B cell (primary cell): ENCODE measurements around the gene SFXN1. TPM values are rescaled to one million over a fixed set of nuclear protein-coding genes. Genes with fewer than 3 reads are reported as not detected.
"Not testable (repeated sequence)": the region's sequence is repeated elsewhere in the genome, so short reads cannot be mapped to it uniquely, and the experiment has no call there.

ENCODE experiments used
- ATAC-seq: fragments of 200-7000 bp; cut with Tn5 transposase; one replicate; pipeline ENCODE4 v1.10.0; 2021; ENCODE audit warnings: low read depth, mild to moderate bottlenecking, moderate number of reproducible peaks, moderate library complexity
- CTCF ChIA-PET: fragments of 350-600 bp; sonication (Branson Sonifier 250); formaldehyde crosslinking; loops from one replicate; lab custom pipeline; 2021; ENCODE audit warnings: antibody characterized with exemption, inconsistent platforms; lab: Charles Lee
- POLR2A ChIA-PET: fragments of 350-600 bp; sonication (Branson Sonifier 250); formaldehyde crosslinking; loops from one replicate; lab custom pipeline; 2021; ENCODE audit warnings: antibody characterized with exemption; lab: Charles Lee
- DNase-seq: peaks from one replicate; pipeline ENCODE4 v3.0.0; 2013
- H2AFZ ChIP-seq: 2 replicates; pipeline ENCODE4 v1.6.1; 2012; ENCODE audit warnings: mild to moderate bottlenecking, low read depth, low read length; ENCODE audit not compliant: insufficient read depth, poor library complexity, severe bottlenecking
- H3K27ac ChIP-seq, 2 donors: 1 replicate in 1 of 2; 2 replicates in 1 of 2; pipeline ENCODE4 v1.5.1; 2012 to 2013; ENCODE audit warnings: low read length in 2 of 2, mild to moderate bottlenecking in 2 of 2, moderate library complexity in 1 of 2
- H3K27me3 ChIP-seq, 4 experiments: fragments of 200-600 bp in 1 of 4; sonication (generic) in 1 of 4; replicated peaks in 1 of 4; 1 replicate in 2 of 4; 2 replicates in 2 of 4; pipeline versions ENCODE4 v1.6.1 to v1.7.0; 2013 to 2016; ENCODE audit warnings: low read length in 3 of 4, mild to moderate bottlenecking in 2 of 4, mixed read lengths in 1 of 4, moderate library complexity in 1 of 4; ENCODE audit not compliant: insufficient read depth in 4 of 4, control insufficient read depth in 3 of 4; ENCODE audit errors: control extremely low read depth in 1 of 4
- H3K36me3 ChIP-seq, 2 experiments: replicated peaks in 1 of 2; 1 replicate in 1 of 2; 2 replicates in 1 of 2; pipeline versions ENCODE4 v1.6.1 to v1.7.1; 2013; ENCODE audit warnings: low read length in 1 of 2; ENCODE audit not compliant: insufficient read depth in 2 of 2, control insufficient read depth in 1 of 2; ENCODE audit errors: control extremely low read depth in 1 of 2, extremely low read depth in 1 of 2
- H3K4me1 ChIP-seq, 2 donors: fragments of 200-600 bp in 1 of 2; sonication (generic) in 1 of 2; 1 replicate in 1 of 2; 2 replicates in 1 of 2; pipeline versions ENCODE4 v1.5.1 to v1.6.1; 2013 to 2017; ENCODE audit warnings: low read length in 2 of 2; ENCODE audit not compliant: control insufficient read depth in 2 of 2, insufficient read depth in 2 of 2
- H3K4me2 ChIP-seq: replicated peaks from 2 replicates; pipeline ENCODE3; 2012; ENCODE audit warnings: mild to moderate bottlenecking, low read depth, low read length; ENCODE audit not compliant: poor library complexity, severe bottlenecking
- H3K4me3 ChIP-seq, 5 experiments: fragments of 200-600 bp in 1 of 5; sonication (generic) in 1 of 5; 1 replicate in 3 of 5; 2 replicates in 2 of 5; pipeline versions ENCODE4 v1.5.1 to v1.7.0; 2011 to 2016; ENCODE audit warnings: low read length in 4 of 5, mild to moderate bottlenecking in 4 of 5, low read depth in 2 of 5, control low read depth in 1 of 5, moderate library complexity in 1 of 5; ENCODE audit not compliant: insufficient read depth in 1 of 5; ENCODE audit errors: control extremely low read depth in 1 of 5, extremely low read depth in 1 of 5
- H3K79me2 ChIP-seq: fragments of 200-600 bp; sonication (generic); one replicate; pipeline ENCODE4 v1.6.0; 2016; ENCODE audit warnings: low read length; ENCODE audit not compliant: control insufficient read depth, insufficient read depth
- H3K9ac ChIP-seq: fragments of 200-600 bp; sonication (generic); 2 replicates; pipeline ENCODE4 v1.6.1; 2017; ENCODE audit warnings: mild to moderate bottlenecking, low read length, moderate library complexity
- H3K9me3 ChIP-seq, 3 donors: one replicate each; pipeline versions ENCODE4 v1.6.1 to v1.7.1; 2013; ENCODE audit warnings: low read length in 2 of 3; ENCODE audit not compliant: control insufficient read depth in 2 of 3, insufficient read depth in 1 of 3; ENCODE audit errors: control extremely low read depth in 1 of 3
- H4K20me1 ChIP-seq: 2 replicates; pipeline ENCODE4 v1.6.0; 2012; ENCODE audit warnings: mild to moderate bottlenecking, low read length; ENCODE audit not compliant: insufficient read depth, control insufficient read depth, poor library complexity, severe bottlenecking
- H3K27ac Mint-ChIP-seq: one replicate; pipeline ENCODE4 v1.8.0; 2021; ENCODE audit warnings: mixed read lengths
- H3K27me3 Mint-ChIP-seq: one replicate; pipeline ENCODE4 v1.8.0; 2021; ENCODE audit warnings: mixed read lengths
- H3K4me1 Mint-ChIP-seq: one replicate; pipeline ENCODE4 v1.8.0; 2021; ENCODE audit warnings: mixed read lengths
- H3K4me3 Mint-ChIP-seq: one replicate; pipeline ENCODE4 v1.8.0; 2021; ENCODE audit warnings: mixed read lengths
- H3K9me3 Mint-ChIP-seq: one replicate; pipeline ENCODE4 v1.8.0; 2022; ENCODE audit warnings: mixed read lengths; ENCODE audit not compliant: insufficient read depth
- EZH2 ChIP-seq: IDR thresholded peaks from 2 replicates; pipeline ENCODE4 v1.6.1; 2012; ENCODE audit warnings: borderline replicate concordance, low read depth, mild to moderate bottlenecking, moderate library complexity, low read length; ENCODE audit not compliant: insufficient read depth, poor library complexity, severe bottlenecking
- WGBS: methylation state at CpG from one replicate; pipeline ENCODE4 v1.1.5; 2013; ENCODE audit warnings: missing lambda C conversion rate; ENCODE audit not compliant: insufficient coverage; 5-methylcytosine and 5-hydroxymethylcytosine counted together
- intact Hi-C: fragments of 100-400 bp; cut with micrococcal nuclease; formaldehyde crosslinking; loops from one replicate; pipeline ENCODE4 v1.10.0; 2022
- polyA plus RNA-seq: library from polyadenylated mRNA; depleted of rRNA; stranded (reverse); fragments of >200 nt; gene quantifications from 2 replicates; pipeline ENCODE4 v1.2.3, GENCODE V29; 2012
- total RNA-seq, 2 donors: library from RNA; stranded (reverse); fragments of 120-200 nt in 1 of 2; gene quantifications; 1 replicate in 1 of 2; 2 replicates in 1 of 2; pipeline versions ENCODE4 v1.2.3 to v1.2.4, GENCODE V29; 2013 to 2022
- TF ChIP-seq, protein P1 (sequence below): fragments of 200-600 bp; IDR thresholded peaks from one replicate; pipeline ENCODE4 v1.8.0; 2022; ENCODE audit warnings: antibody characterized with exemption, mild to moderate bottlenecking

Gene SFXN1
- total and polyA plus RNA-seq, 2 donors (not counting 1 experiment from before 2014, with no cell fraction given): 16.4 to 30.5 TPM

DNA sequence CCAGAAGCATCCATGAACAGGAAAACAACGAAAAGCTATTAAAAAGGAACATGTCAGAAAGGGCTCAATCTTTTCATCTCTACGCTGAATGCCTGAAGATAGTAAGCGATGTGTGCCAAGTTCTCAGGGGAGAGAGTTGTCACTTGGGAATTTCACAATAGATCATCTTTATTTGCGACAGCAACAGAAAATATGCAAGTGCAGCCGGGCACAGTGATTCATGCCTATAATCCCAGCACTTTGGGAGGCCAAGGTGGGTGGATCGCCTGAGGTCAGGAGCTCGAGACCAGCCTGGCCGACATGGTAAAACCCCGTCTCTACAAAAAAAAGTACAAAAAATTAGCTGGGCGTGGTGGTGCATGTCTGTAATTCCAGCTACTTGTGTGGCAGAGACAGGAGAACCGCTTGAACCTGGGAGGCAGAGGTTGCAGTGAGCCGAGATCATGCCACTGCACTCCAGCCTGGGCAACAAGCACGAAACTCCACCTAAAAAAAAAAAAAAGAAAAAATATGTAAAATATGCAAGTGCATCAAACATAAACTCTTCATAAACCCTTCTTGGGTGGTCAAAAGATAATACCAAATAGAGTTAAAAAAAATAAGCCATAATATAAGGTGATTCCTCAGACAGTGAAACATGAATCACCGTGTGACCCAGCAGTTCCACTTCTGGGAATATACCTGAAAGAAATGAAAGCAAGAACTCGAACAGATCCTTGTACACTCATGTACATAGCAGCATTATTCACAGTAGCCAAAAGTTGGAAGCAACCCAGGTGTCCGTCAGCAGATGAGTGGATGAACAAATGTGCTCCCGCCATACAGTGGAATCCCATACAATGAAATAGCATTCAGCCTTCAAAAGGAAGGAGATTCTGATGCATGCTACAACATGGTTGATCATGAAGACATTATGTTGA, 16.2 kb downstream of the SFXN1 start:
- H4K20me1 ChIP-seq: peaks cover 6% of the 10 kb centered on the region
- no peaks in the 10 kb centered on the region for H3K9me3 ChIP-seq
- CTCF ChIA-PET: no interaction called here
- no peak for TF ChIP-seq EZH2
- TF ChIP-seq, protein P1, sequence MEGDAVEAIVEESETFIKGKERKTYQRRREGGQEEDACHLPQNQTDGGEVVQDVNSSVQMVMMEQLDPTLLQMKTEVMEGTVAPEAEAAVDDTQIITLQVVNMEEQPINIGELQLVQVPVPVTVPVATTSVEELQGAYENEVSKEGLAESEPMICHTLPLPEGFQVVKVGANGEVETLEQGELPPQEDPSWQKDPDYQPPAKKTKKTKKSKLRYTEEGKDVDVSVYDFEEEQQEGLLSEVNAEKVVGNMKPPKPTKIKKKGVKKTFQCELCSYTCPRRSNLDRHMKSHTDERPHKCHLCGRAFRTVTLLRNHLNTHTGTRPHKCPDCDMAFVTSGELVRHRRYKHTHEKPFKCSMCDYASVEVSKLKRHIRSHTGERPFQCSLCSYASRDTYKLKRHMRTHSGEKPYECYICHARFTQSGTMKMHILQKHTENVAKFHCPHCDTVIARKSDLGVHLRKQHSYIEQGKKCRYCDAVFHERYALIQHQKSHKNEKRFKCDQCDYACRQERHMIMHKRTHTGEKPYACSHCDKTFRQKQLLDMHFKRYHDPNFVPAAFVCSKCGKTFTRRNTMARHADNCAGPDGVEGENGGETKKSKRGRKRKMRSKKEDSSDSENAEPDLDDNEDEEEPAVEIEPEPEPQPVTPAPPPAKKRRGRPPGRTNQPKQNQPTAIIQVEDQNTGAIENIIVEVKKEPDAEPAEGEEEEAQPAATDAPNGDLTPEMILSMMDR: no peak
- peaks cover 14 to 43% of the 10 kb centered on the region in 2 experiments for H3K36me3 ChIP-seq
- no peak overlapping the region for H3K4me2 ChIP-seq
- Mint-ChIP-seq H3K9me3 (no peaks in the 10 kb centered on the region), H3K4me1 (peaks cover 3% of the 10 kb centered on the region), H3K27me3 (no peaks in the 10 kb centered on the region), H3K4me3 (no peak overlapping the region), H3K27ac (no peak overlapping the region)
- H3K27ac ChIP-seq: no peak overlapping the region
- no peaks in the 10 kb centered on the region for H3K27me3 ChIP-seq
- intact Hi-C loops: no loop called here
- H3K4me1 ChIP-seq: no peaks in the 10 kb centered on the region
- peaks cover 17% of the 10 kb centered on the region for H3K79me2 ChIP-seq
- ATAC-seq: no peak
- H3K9ac ChIP-seq: no peak overlapping the region
- POLR2A ChIA-PET: no interaction called here
- 98% methylated on average over 10 of the region's 17 CpGs for WGBS
- no peak overlapping the region for H2AFZ ChIP-seq
- no peak overlapping the region for H3K4me3 ChIP-seq
- no peak for DNase-seq

- Mint-ChIP-seq H3K9me3 (no peaks in the 10 kb centered on the region), H3K4me1 (peaks cover 2% of the 10 kb centered on the region), H3K27ac (no peak overlapping the region), H3K4me3 (no peak overlapping the region), H3K27me3 (no peaks in the 10 kb centered on the region)
- Histone ChIP-seq H3K27me3 (no peaks in the 10 kb centered on the region), H4K20me1 (no peaks in the 10 kb centered on the region), H3K9ac (no peak overlapping the region), H3K9me3 (no peaks in the 10 kb centered on the region), H2AFZ (no peak overlapping the region), H3K4me1 (peaks cover 0 to under 1% of the 10 kb centered on the region in 2 donors), H3K27ac (no peak overlapping the region), H3K79me2 (no peaks in the 10 kb centered on the region), H3K36me3 (peaks cover 4 to 9% of the 10 kb centered on the region in 2 experiments), H3K4me2 (no peak overlapping the region), H3K4me3 (no peak overlapping the region)
- intact Hi-C loops: no loop called here
- TF ChIP-seq EZH2: no peak
- TF ChIP-seq, protein P1: no peak
- no peak for DNase-seq
- ATAC-seq: no peak
- ChIA-PET POLR2A (no interaction called here), CTCF (no interaction called here)
- 94% methylated on average over 6 of the region's 7 CpGs for WGBS
These were observed 23.4 kb downstream of the SFXN1 start for GRCh38 chr5:175501759-175502158.

DNA sequence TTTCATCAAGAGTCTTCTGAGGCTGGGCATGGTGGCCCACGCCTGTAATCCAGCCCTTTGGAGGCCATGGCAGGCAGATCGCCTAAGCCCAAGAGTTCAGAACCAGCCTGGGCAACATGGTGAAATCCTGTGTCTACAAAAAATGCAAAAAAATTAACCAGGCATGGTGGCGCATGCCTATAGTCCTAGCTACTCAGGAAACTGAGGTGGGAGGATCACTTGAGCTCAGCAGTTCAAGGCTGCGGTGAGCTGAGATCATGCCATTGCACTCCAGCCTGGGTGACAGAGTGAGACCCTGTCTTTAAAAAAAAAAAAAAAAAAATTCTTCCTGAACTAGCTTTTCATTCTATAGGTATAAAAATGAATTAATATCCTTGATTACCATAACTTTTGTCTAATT, 29.3 kb downstream of the SFXN1 start:
- H2AFZ ChIP-seq, H3K4me3 Mint-ChIP-seq, H3K9ac ChIP-seq, POLR2A ChIA-PET, H3K4me1 ChIP-seq, H3K4me3 ChIP-seq, H4K20me1 ChIP-seq, H3K27me3 Mint-ChIP-seq, H3K9me3 ChIP-seq, H3K4me1 Mint-ChIP-seq, H3K27me3 ChIP-seq, H3K9me3 Mint-ChIP-seq, H3K79me2 ChIP-seq, H3K4me2 ChIP-seq, CTCF ChIA-PET: not testable (repeated sequence)
- intact Hi-C loops: loop anchor here (5.0 kb wide), 1 partner anchor 1305 kb away; no protein-coding TSS in a partner anchor
- Histone ChIP-seq H3K36me3 (peaks cover 6 to 33% of the 10 kb centered on the region in 2 experiments), H3K27ac (peak overlapping the region in 1 of 2 donors; percentile 40)
- DNase-seq: peak; percentile 6
- peak overlapping the region; percentile 1 for H3K27ac Mint-ChIP-seq
- WGBS: 72% methylated on average over 4 of the region's 4 CpGs
- ATAC-seq: peak; percentile 36
